Measurements from ENCODE around the gene TBX15.

Gene TBX15

GRCh38 chr1:118914379-118915161 lies 73.6 kb downstream of the TBX15 start:
- Histone ChIP-seq H3K9me3 (ENCODE audit: insufficient read depth, low read length) (no peaks in the 10 kb centered on the region), H3K79me2 (ENCODE audit: low read length) (no peaks in the 10 kb centered on the region), H3K9ac (ENCODE audit: low read length) (no peak overlapping the region), H3K27ac (ENCODE audit: low read length) (no peak overlapping the region), H3K27me3 (ENCODE audit: low read depth, low read length) (no peaks in the 10 kb centered on the region), H2AFZ (ENCODE audit: low read depth, low read length) (no peak overlapping the region), H3K36me3 (replicated peaks; ENCODE audit: low read depth, low read length) (no peaks in the 10 kb centered on the region), H3K4me1 (ENCODE audit: low read length) (peaks cover 14% of the 10 kb centered on the region), H3K4me3 (ENCODE audit: low read length) (no peak overlapping the region), H3K4me2 (ENCODE audit: low read length) (no peak overlapping the region), H4K20me1 (ENCODE audit: insufficient read depth, low read length) (no peaks in the 10 kb centered on the region)
- TF ChIP-seq, protein P1, sequence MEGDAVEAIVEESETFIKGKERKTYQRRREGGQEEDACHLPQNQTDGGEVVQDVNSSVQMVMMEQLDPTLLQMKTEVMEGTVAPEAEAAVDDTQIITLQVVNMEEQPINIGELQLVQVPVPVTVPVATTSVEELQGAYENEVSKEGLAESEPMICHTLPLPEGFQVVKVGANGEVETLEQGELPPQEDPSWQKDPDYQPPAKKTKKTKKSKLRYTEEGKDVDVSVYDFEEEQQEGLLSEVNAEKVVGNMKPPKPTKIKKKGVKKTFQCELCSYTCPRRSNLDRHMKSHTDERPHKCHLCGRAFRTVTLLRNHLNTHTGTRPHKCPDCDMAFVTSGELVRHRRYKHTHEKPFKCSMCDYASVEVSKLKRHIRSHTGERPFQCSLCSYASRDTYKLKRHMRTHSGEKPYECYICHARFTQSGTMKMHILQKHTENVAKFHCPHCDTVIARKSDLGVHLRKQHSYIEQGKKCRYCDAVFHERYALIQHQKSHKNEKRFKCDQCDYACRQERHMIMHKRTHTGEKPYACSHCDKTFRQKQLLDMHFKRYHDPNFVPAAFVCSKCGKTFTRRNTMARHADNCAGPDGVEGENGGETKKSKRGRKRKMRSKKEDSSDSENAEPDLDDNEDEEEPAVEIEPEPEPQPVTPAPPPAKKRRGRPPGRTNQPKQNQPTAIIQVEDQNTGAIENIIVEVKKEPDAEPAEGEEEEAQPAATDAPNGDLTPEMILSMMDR (IDR thresholded peaks at IDR 0.05; ENCODE audit: low read depth, low read length): no peak
- TF ChIP-seq EZH2phosphoT487 (IDR thresholded peaks at IDR 0.05; ENCODE audit: low read depth): no peak

- no peak overlapping the region for H2AFZ ChIP-seq (ENCODE audit: low read depth, low read length)
- no peak overlapping the region for H3K4me3 ChIP-seq (ENCODE audit: low read length)
- H3K79me2 ChIP-seq (ENCODE audit: low read length): no peaks in the 10 kb centered on the region
- no peaks in the 10 kb centered on the region for H3K9me3 ChIP-seq (ENCODE audit: insufficient read depth, low read length)
- no peak overlapping the region for H3K27ac ChIP-seq (ENCODE audit: low read length)
- H3K4me1 ChIP-seq (ENCODE audit: low read length): peaks cover 9% of the 10 kb centered on the region
- TF ChIP-seq, protein P1 (IDR thresholded peaks at IDR 0.05; ENCODE audit: low read depth, low read length): no peak
- no peak for TF ChIP-seq EZH2phosphoT487 (IDR thresholded peaks at IDR 0.05; ENCODE audit: low read depth)
- H3K4me2 ChIP-seq (ENCODE audit: low read length): no peak overlapping the region
- H3K27me3 ChIP-seq (ENCODE audit: low read depth, low read length): no peaks in the 10 kb centered on the region
- H3K9ac ChIP-seq (ENCODE audit: low read length): no peak overlapping the region
- H3K36me3 ChIP-seq (replicated peaks; ENCODE audit: low read depth, low read length): no peaks in the 10 kb centered on the region
- no peaks in the 10 kb centered on the region for H4K20me1 ChIP-seq (ENCODE audit: insufficient read depth, low read length)
Observed at GRCh38 chr1:118913818-118914217, 74.3 kb downstream of the TBX15 start.

GRCh38 chr1:118912574-118912973 lies 75.6 kb downstream of the TBX15 start:
- Histone ChIP-seq H3K4me1 (ENCODE audit: low read length) (no peaks in the 10 kb centered on the region), H3K36me3 (replicated peaks; ENCODE audit: low read depth, low read length) (no peaks in the 10 kb centered on the region), H3K79me2 (ENCODE audit: low read length) (no peaks in the 10 kb centered on the region), H3K4me2 (ENCODE audit: low read length) (no peak overlapping the region), H4K20me1 (ENCODE audit: insufficient read depth, low read length) (no peaks in the 10 kb centered on the region), H3K9ac (ENCODE audit: low read length) (no peak overlapping the region), H3K27me3 (ENCODE audit: low read depth, low read length) (no peaks in the 10 kb centered on the region), H3K9me3 (ENCODE audit: insufficient read depth, low read length) (no peaks in the 10 kb centered on the region), H3K27ac (ENCODE audit: low read length) (no peak overlapping the region), H3K4me3 (ENCODE audit: low read length) (no peak overlapping the region), H2AFZ (ENCODE audit: low read depth, low read length) (no peak overlapping the region)
- TF ChIP-seq EZH2phosphoT487 (IDR thresholded peaks at IDR 0.05; ENCODE audit: low read depth): no peak
- TF ChIP-seq, protein P1 (IDR thresholded peaks at IDR 0.05; ENCODE audit: low read depth, low read length): no peak

- Histone ChIP-seq H3K9me3 (ENCODE audit: insufficient read depth, low read length) (no peaks in the 10 kb centered on the region), H3K4me1 (ENCODE audit: low read length) (no peaks in the 10 kb centered on the region), H3K4me3 (ENCODE audit: low read length) (no peak overlapping the region), H3K79me2 (ENCODE audit: low read length) (no peaks in the 10 kb centered on the region), H3K27ac (ENCODE audit: low read length) (no peak overlapping the region), H2AFZ (ENCODE audit: low read depth, low read length) (no peak overlapping the region), H3K4me2 (ENCODE audit: low read length) (no peak overlapping the region), H3K27me3 (ENCODE audit: low read depth, low read length) (no peaks in the 10 kb centered on the region), H3K36me3 (replicated peaks; ENCODE audit: low read depth, low read length) (no peaks in the 10 kb centered on the region), H3K9ac (ENCODE audit: low read length) (no peak overlapping the region), H4K20me1 (ENCODE audit: insufficient read depth, low read length) (no peaks in the 10 kb centered on the region)
- TF ChIP-seq EZH2phosphoT487 (IDR thresholded peaks at IDR 0.05; ENCODE audit: low read depth): no peak
- TF ChIP-seq, protein P1 (IDR thresholded peaks at IDR 0.05; ENCODE audit: low read depth, low read length): no peak
Observed at GRCh38 chr1:118911571-118911970, 76.6 kb downstream of the TBX15 start.

Measured in OCI-LY3 (cell line).